OCI-LY7 (cell line): Measurements from ENCODE around the gene PSG11. TPM values are rescaled to one million over a fixed set of nuclear protein-coding genes. Genes with fewer than 3 reads are reported as not detected.
"Not testable (repeated sequence)": the region's sequence is repeated elsewhere in the genome, so short reads cannot be mapped to it uniquely, and the experiment has no call there.

ENCODE experiments used
- BruUV-seq: library from RNA; stranded (reverse); fragments of 400-500 nt; replicated peaks from 2 replicates; lab custom pipeline; 2021; lab: Mats Ljungman, UMichigan
- CTCF ChIA-PET: fragments of 300-600 bp; sonication (Branson Sonifier 250); formaldehyde crosslinking; loops from one replicate; lab custom pipeline; 2022; ENCODE audit warnings: antibody characterized with exemption; ENCODE audit not compliant: unreplicated experiment; lab: Charles Lee
- POLR2A ChIA-PET: fragments of 300-600 bp; sonication (Branson Sonifier 250); formaldehyde crosslinking; loops from one replicate; lab custom pipeline; 2022; ENCODE audit warnings: antibody characterized with exemption; lab: Charles Lee
- DNase-seq: peaks from one replicate; pipeline ENCODE4 v3.0.0-alpha.2; 2015; ENCODE audit warnings: low spot score
- H2AFZ ChIP-seq: fragments of 200-600 bp; sonication (generic), shearing (Covaris generic); 2 replicates; pipeline ENCODE4 v1.6.1; 2014; ENCODE audit warnings: mild to moderate bottlenecking, antibody characterized with exemption, low read length, moderate library complexity
- H3K27ac ChIP-seq: fragments of 200-600 bp; sonication (generic); 2 replicates; pipeline ENCODE4 v1.5.1; 2014; ENCODE audit warnings: mixed run types, low read depth, mild to moderate bottlenecking, moderate library complexity, low read length, inconsistent platforms; ENCODE audit not compliant: poor library complexity, severe bottlenecking
- H3K36me3 ChIP-seq: fragments of 200-600 bp; sonication (generic); 2 replicates; pipeline ENCODE4 v1.6.1; 2014; ENCODE audit warnings: mild to moderate bottlenecking, antibody characterized with exemption, low read length, moderate library complexity, mixed read lengths; ENCODE audit not compliant: insufficient read depth
- H3K4me1 ChIP-seq: fragments of 200-600 bp; sonication (generic); 2 replicates; pipeline ENCODE4 v1.5.1; 2014; ENCODE audit warnings: mild to moderate bottlenecking, low read length; ENCODE audit not compliant: insufficient read depth, poor library complexity, severe bottlenecking
- H3K4me2 ChIP-seq: fragments of 200-600 bp; sonication (generic); 2 replicates; pipeline ENCODE4 v1.6.1; 2014; ENCODE audit warnings: mild to moderate bottlenecking, low read length
- H3K4me3 ChIP-seq: fragments of 200-600 bp; sonication (generic); 2 replicates; pipeline ENCODE4 v1.5.1; 2014; ENCODE audit warnings: mild to moderate bottlenecking, low read depth, low read length; ENCODE audit not compliant: poor library complexity, severe bottlenecking
- H3K79me2 ChIP-seq: fragments of 200-600 bp; sonication (generic); 2 replicates; pipeline ENCODE4 v1.6.1; 2016; ENCODE audit warnings: low read depth, mild to moderate bottlenecking, low read length, moderate library complexity, mixed read lengths; ENCODE audit not compliant: insufficient read depth
- H3K9me2 ChIP-seq: fragments of 200-600 bp; sonication (generic); 2 replicates; pipeline ENCODE4 v1.6.1; 2016; ENCODE audit warnings: mild to moderate bottlenecking, low read length, mixed read lengths; ENCODE audit not compliant: insufficient read depth
- H3K9me3 ChIP-seq: fragments of 200-600 bp; sonication (generic); 2 replicates; pipeline ENCODE4 v1.6.1; 2014; ENCODE audit warnings: mild to moderate bottlenecking, mixed run types, low read length, mixed read lengths
- H4K20me1 ChIP-seq: fragments of 200-600 bp; sonication (generic); 2 replicates; pipeline ENCODE4 v1.6.1; 2014; ENCODE audit warnings: mild to moderate bottlenecking, antibody characterized with exemption, low read length, moderate library complexity, mixed read lengths; ENCODE audit not compliant: insufficient read depth
- CTCF ChIP-seq: fragments of 200-600 bp; sonication (generic); conservative IDR thresholded peaks from 2 replicates; pipeline ENCODE4 v1.5.1; 2014; ENCODE audit warnings: mild to moderate bottlenecking, antibody characterized with exemption, low read length, moderate library complexity, mixed read lengths
- EZH2phosphoT487 ChIP-seq: fragments of 200-600 bp; sonication (generic); IDR thresholded peaks from 2 replicates; pipeline ENCODE4 v1.6.1; 2018; ENCODE audit warnings: low read depth, borderline replicate concordance, mild to moderate bottlenecking, mixed run types, antibody characterized with exemption, low read length, moderate library complexity, mixed read lengths
- intact Hi-C: fragments of 100-400 bp; cut with micrococcal nuclease; formaldehyde crosslinking; loops from one replicate; pipeline ENCODE4 v1.10.0; 2022; ENCODE audit not compliant: unreplicated experiment
- total RNA-seq, 2 experiments: library from RNA; depleted of rRNA in 1 of 2; stranded (reverse); fragments of >200 nt in 1 of 2; shearing (Covaris generic) in 1 of 2; gene quantifications; 2 replicates each; pipeline ENCODE4 v1.2.3, GENCODE V29; 2014 to 2022

PSG11 gene
- total RNA-seq, 2 experiments from 2014 or later, result not detected

DNA sequence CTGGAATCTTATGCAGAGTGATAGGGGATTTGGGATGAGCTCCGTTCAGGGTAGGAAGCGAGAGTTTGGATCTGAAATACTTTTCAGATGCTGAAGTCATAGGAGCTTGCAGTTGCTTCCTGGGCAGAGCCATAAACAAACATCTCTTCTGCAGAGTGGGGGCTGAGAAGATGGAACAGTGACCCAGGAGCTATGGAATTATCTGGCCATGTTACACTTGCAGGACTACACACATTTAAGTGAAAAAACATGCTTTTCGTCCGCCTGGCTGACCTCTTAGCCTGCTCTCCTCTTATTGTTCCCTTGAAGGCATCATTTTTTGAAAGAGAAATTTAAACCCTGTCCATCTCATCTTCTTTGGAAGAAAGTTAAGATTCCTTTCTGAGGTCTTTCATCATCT, 40.7 kb downstream of the PSG11 start:
- no peaks in the 10 kb centered on the region for H3K4me1 ChIP-seq
- no peaks in the 10 kb centered on the region for H3K79me2 ChIP-seq
- no peak for DNase-seq
- TF ChIP-seq CTCF (no peak), EZH2phosphoT487 (no peak)
- intact Hi-C loops, result no loop called here
- H3K9me2 ChIP-seq, result no peaks in the 10 kb centered on the region
- no peak overlapping the region for H3K4me3 ChIP-seq
- no TSS peak for BruUV-seq
- H2AFZ ChIP-seq, result no peak overlapping the region
- ChIA-PET CTCF (interaction anchor here (0.6 kb wide), 1 partner anchor 42 kb away, joined by 4 read pairs; no protein-coding TSS in a partner anchor), POLR2A (no interaction called here)
- no peak overlapping the region for H3K4me2 ChIP-seq
- no peaks in the 10 kb centered on the region for H3K9me3 ChIP-seq
- no peaks in the 10 kb centered on the region for H4K20me1 ChIP-seq
- H3K27ac ChIP-seq, result no peak overlapping the region
- H3K36me3 ChIP-seq, result no peaks in the 10 kb centered on the region

DNA sequence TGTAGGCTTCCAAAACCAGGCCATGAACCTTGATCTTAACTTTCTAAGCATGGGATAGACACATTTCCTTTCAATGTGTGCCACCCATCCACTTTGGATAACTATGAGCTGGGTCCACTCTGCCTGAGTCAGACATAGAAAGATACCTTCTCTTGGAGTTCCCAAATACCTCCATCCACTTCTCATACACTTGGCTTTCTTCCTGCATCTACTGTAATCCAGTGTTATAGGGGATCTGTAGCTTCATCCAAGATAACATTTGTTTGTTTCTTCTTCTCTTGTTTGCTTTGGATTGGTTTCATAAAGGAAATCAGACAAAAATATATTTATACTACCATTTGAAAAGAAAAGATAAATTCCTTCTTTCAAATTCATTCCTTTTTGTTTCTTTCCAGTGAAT, 44.2 kb downstream of the PSG11 start:
- H3K27ac ChIP-seq, H3K4me3 ChIP-seq, H2AFZ ChIP-seq, intact Hi-C loops, H3K4me1 ChIP-seq, DNase-seq, H3K9me2 ChIP-seq, POLR2A ChIA-PET, H3K79me2 ChIP-seq, H3K4me2 ChIP-seq, H3K36me3 ChIP-seq, CTCF ChIA-PET, H3K9me3 ChIP-seq, H4K20me1 ChIP-seq, BruUV-seq: not testable (repeated sequence)

GRCh38 chr19:42971451-42971850, 54.8 kb downstream of the PSG11 start:
- H3K4me3 ChIP-seq, DNase-seq, POLR2A ChIA-PET, H4K20me1 ChIP-seq, H2AFZ ChIP-seq, H3K4me1 ChIP-seq, H3K27ac ChIP-seq, intact Hi-C loops, H3K9me3 ChIP-seq, CTCF ChIA-PET, H3K36me3 ChIP-seq, H3K9me2 ChIP-seq, H3K79me2 ChIP-seq, BruUV-seq, H3K4me2 ChIP-seq: not testable (repeated sequence)

- Histone ChIP-seq H3K36me3 (no peaks in the 10 kb centered on the region), H3K4me2 (no peak overlapping the region), H4K20me1 (no peaks in the 10 kb centered on the region), H3K9me3 (no peaks in the 10 kb centered on the region), H3K4me3 (no peak overlapping the region), H3K9me2 (no peaks in the 10 kb centered on the region), H3K27ac (no peak overlapping the region), H3K79me2 (no peaks in the 10 kb centered on the region), H2AFZ (no peak overlapping the region), H3K4me1 (no peaks in the 10 kb centered on the region)
- intact Hi-C loops, result no loop called here
- no TSS peak for BruUV-seq
- TF ChIP-seq CTCF, result no peak
- no peak for TF ChIP-seq EZH2phosphoT487
- POLR2A ChIA-PET, result no interaction called here
- no peak for DNase-seq
- CTCF ChIA-PET, result no interaction called here
Observed at GRCh38 chr19:42965176-42965575, 61.1 kb downstream of the PSG11 start.
